ENCODE results near the gene TEX101.

The TEX101 gene

GRCh38 chr19:43447655-43448054 lies 33.0 kb downstream of the TEX101 start:
- DNase-seq (ENCODE audit: low read depth): no peak

- no peak for DNase-seq (ENCODE audit: low read depth)
These were observed 35.9 kb downstream of the TEX101 start for GRCh38 chr19:43450545-43450997.

GRCh38 chr19:43452582-43452981 lies 37.9 kb downstream of the TEX101 start:
- no peak for DNase-seq (ENCODE audit: low read depth)

- no peak for DNase-seq (ENCODE audit: low read depth)
These were observed 39.3 kb downstream of the TEX101 start for GRCh38 chr19:43454031-43454430.

GRCh38 chr19:43455321-43456113 lies 40.8 kb downstream of the TEX101 start:
- no peak for DNase-seq (ENCODE audit: low read depth)

GRCh38 chr19:43457809-43458208 lies 43.1 kb downstream of the TEX101 start:
- DNase-seq (ENCODE audit: low read depth): no peak

- DNase-seq (ENCODE audit: low read depth): no peak
These were observed 45.8 kb downstream of the TEX101 start for GRCh38 chr19:43460362-43461016.

GRCh38 chr19:43461303-43461702 lies 46.6 kb downstream of the TEX101 start:
- DNase-seq (ENCODE audit: low read depth): no peak

GRCh38 chr19:43462383-43462782 lies 47.7 kb downstream of the TEX101 start:
- no peak for DNase-seq (ENCODE audit: low read depth)

- DNase-seq (ENCODE audit: low read depth): no peak
These were observed 48.2 kb downstream of the TEX101 start for GRCh38 chr19:43462785-43463380.

- peak; percentile 97 for DNase-seq (ENCODE audit: low read depth)
These were observed 48.9 kb downstream of the TEX101 start for GRCh38 chr19:43463381-43464133.

GRCh38 chr19:43464134-43464775 lies 49.6 kb downstream of the TEX101 start:
- DNase-seq (ENCODE audit: low read depth): peak; percentile 55

- no peak for DNase-seq (ENCODE audit: low read depth)
These were observed 50.9 kb downstream of the TEX101 start, which contains the start of gene LYPD3 for GRCh38 chr19:43465468-43466120. TSS of gene LYPD3 (minus strand) at chr19:43465608. CDS start at chr19:43465571, 37 bp downstream.

- DNase-seq (ENCODE audit: low read depth): no peak
These were observed 52.1 kb downstream of the TEX101 start for GRCh38 chr19:43466793-43467192.

- no peak for DNase-seq (ENCODE audit: low read depth)
These were observed 52.6 kb downstream of the TEX101 start for GRCh38 chr19:43467276-43467675.

GRCh38 chr19:43467730-43468129 lies 53.0 kb downstream of the TEX101 start:
- no peak for DNase-seq (ENCODE audit: low read depth)
